Activated CD4-positive, alpha-beta T cell treated with anti-CD3 and anti-CD28 coated beads, Interleukin-2, amount 50 U/mL, for 4 hours (primary cell): ENCODE measurements around the gene DRD3.

Source experiments
- DNase-seq, 2 experiments: peaks; one replicate each; pipeline ENCODE4 v3.0.0-alpha.2; 2020

The DRD3 gene

GRCh38 chr3:114115143-114115542 lies 63.7 kb downstream of the DRD3 start:
- DNase-seq: no peak

GRCh38 chr3:114114719-114115118 lies 64.1 kb downstream of the DRD3 start:
- no peak for DNase-seq

GRCh38 chr3:114112696-114113095 lies 66.2 kb downstream of the DRD3 start:
- no peak for DNase-seq

GRCh38 chr3:114111060-114111770 lies 67.6 kb downstream of the DRD3 start:
- DNase-seq: no peak

GRCh38 chr3:114110439-114110838 lies 68.4 kb downstream of the DRD3 start:
- no peak for DNase-seq

GRCh38 chr3:114108137-114108536 lies 70.7 kb downstream of the DRD3 start:
- no peak for DNase-seq

- no peak for DNase-seq
Measured at GRCh38 chr3:114104414-114104813, 74.4 kb downstream of the DRD3 start.

GRCh38 chr3:114103858-114104257 lies 75.0 kb downstream of the DRD3 start:
- DNase-seq: no peak

- DNase-seq: no peak
Measured at GRCh38 chr3:114103181-114103580, 75.7 kb downstream of the DRD3 start.

- no peak for DNase-seq
Measured at GRCh38 chr3:114101101-114101500, 77.8 kb downstream of the DRD3 start.

GRCh38 chr3:114095796-114096195 lies 83.1 kb downstream of the DRD3 start:
- no peak for DNase-seq

- no peak for DNase-seq
Measured at GRCh38 chr3:114093596-114093995, 85.3 kb downstream of the DRD3 start.

- no peak for DNase-seq
Measured at GRCh38 chr3:114093016-114093380, 85.9 kb downstream of the DRD3 start.

GRCh38 chr3:114092151-114093015 lies 86.5 kb downstream of the DRD3 start:
- no peak for DNase-seq

GRCh38 chr3:114089675-114090074 lies 89.2 kb downstream of the DRD3 start:
- DNase-seq: no peak

GRCh38 chr3:114086356-114086755 lies 92.5 kb downstream of the DRD3 start:
- DNase-seq: no peak

- DNase-seq: no peak
Measured at GRCh38 chr3:114083112-114083511, 95.7 kb downstream of the DRD3 start.

GRCh38 chr3:114081037-114081436 lies 97.8 kb downstream of the DRD3 start:
- no peak for DNase-seq

- no peak for DNase-seq
Measured at GRCh38 chr3:114080201-114080600, 98.7 kb downstream of the DRD3 start.

- no peak for DNase-seq
Measured at GRCh38 chr3:114079761-114080160, 99.1 kb downstream of the DRD3 start.

- DNase-seq: no peak
Measured at GRCh38 chr3:114078126-114078525, 100.7 kb downstream of the DRD3 start.
